Fibroblast of mammary gland (primary cell): ENCODE results near the gene TMEM19.

Source experiments
- DNase-seq: peaks from one replicate; pipeline ENCODE4 v3.0.0-alpha.2; 2010; ENCODE audit warnings: low read depth
- H3K4me3 ChIP-seq: 2 replicates; pipeline ENCODE4 v1.5.1; 2011; ENCODE audit warnings: low read depth, mild to moderate bottlenecking, low read length, moderate library complexity; ENCODE audit not compliant: control insufficient read depth
- TF ChIP-seq, protein P1 (sequence below): conservative IDR thresholded peaks from 2 replicates; pipeline ENCODE4 v1.5.1; 2011; ENCODE audit warnings: low read depth, low read length, inconsistent platforms; ENCODE audit not compliant: control insufficient read depth, insufficient read depth

The TMEM19 gene

DNA sequence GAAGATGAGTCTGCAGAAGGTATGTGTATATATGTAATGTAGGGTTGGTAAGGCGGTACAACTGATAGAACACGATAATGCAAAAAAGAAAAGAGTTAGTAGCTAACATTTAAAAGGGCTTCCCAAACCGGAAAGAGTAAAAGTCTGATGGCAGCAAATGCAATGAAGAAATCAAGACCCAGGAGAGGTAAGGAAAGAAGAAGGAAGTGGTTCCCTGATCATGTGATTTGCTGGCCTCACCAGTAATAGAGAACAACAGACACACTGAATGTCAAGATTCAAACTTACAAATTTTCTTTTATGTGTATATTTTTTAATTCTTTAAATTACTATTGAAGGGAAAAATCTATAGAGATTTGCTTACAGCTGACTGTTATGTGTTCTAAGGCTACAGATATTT lies 40.6 kb upstream of the TMEM19 start:
- DNase-seq: no peak
- TF ChIP-seq, protein P1, sequence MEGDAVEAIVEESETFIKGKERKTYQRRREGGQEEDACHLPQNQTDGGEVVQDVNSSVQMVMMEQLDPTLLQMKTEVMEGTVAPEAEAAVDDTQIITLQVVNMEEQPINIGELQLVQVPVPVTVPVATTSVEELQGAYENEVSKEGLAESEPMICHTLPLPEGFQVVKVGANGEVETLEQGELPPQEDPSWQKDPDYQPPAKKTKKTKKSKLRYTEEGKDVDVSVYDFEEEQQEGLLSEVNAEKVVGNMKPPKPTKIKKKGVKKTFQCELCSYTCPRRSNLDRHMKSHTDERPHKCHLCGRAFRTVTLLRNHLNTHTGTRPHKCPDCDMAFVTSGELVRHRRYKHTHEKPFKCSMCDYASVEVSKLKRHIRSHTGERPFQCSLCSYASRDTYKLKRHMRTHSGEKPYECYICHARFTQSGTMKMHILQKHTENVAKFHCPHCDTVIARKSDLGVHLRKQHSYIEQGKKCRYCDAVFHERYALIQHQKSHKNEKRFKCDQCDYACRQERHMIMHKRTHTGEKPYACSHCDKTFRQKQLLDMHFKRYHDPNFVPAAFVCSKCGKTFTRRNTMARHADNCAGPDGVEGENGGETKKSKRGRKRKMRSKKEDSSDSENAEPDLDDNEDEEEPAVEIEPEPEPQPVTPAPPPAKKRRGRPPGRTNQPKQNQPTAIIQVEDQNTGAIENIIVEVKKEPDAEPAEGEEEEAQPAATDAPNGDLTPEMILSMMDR: no peak
- H3K4me3 ChIP-seq: no peak overlapping the region

DNA sequence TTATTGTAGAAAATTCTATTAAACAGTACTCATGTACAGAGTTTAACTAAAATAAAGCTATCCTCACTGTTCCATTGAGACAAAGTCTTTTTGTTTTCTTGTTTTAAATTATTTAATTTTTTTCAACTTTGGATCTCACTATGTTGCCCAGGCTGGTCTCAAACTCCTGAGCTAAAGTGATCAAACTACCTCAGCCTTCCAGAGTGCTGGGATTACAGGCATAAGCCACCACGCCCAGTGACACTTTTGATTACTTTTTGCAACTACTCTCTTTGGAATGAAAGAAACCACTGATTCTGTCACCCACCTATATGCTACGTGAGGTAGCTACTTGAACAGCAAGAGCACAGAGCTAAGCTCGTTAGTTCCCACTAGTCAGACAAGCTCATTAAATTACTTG lies 39.4 kb upstream of the TMEM19 start:
- H3K4me3 ChIP-seq: no peak overlapping the region
- DNase-seq: no peak
- TF ChIP-seq, protein P1: no peak

DNA sequence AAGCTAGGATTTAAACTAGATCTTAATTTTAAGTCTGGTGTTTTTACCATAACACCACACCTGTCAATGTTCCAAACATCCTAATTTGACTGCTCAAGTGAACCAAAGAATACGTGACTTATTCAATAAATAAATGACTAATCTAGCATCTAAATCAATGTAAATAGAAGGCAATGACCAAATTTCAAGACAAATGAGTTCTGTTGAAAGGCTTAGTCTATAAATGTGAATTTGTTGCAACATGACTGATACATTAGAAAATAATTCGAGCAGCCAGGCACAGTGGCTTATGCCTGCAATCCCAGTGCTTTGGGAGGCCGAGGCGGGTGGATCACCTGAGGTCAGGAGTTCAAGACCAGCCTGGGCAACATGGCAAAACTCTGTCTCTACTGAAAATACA lies 37.3 kb upstream of the TMEM19 start:
- H3K4me3 ChIP-seq: no peak overlapping the region
- TF ChIP-seq, protein P1: no peak
- no peak for DNase-seq

DNA sequence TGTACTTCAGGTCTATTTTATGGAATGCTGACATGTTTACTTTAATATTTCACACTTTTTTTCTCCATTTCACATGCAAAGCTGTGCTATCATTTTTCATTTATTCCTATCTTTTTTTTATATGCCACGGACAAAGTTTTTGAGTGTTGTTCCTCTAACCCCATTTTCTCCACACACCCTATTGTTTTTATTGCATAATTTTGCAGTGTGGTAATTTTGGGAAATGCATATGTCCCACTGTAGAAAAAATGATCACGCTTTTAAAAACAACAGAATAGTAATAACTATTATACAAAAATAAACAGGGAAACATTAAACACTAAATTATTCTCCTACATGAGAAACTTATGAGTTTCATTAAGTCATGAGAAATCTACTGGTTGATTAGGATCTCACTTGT lies 36.5 kb upstream of the TMEM19 start:
- no peak overlapping the region for H3K4me3 ChIP-seq
- TF ChIP-seq, protein P1: no peak

DNA sequence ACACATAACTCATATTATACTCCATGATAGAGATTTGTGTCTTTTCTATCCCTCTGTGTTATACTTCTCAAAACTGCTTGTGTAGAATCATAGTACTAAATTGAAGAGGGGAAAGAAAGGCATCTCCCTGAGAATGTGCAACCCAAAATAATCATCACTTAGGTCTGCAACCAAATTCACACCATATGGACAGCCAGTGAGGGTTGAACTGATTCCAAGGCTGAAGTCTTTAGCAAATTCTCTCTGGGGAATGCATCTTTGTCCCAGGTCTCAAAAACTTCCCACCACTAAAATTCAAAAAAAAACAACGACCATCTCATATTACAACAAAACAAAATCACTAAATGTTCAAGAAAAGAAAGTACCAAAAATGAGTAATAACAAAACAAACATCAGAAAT lies 33.2 kb upstream of the TMEM19 start:
- H3K4me3 ChIP-seq: no peak overlapping the region
- TF ChIP-seq, protein P1: no peak
- peak; percentile 45 for DNase-seq

More for the DNA sequence above, 36.5 kb upstream of the TMEM19 start:
- no peak for DNase-seq

DNA sequence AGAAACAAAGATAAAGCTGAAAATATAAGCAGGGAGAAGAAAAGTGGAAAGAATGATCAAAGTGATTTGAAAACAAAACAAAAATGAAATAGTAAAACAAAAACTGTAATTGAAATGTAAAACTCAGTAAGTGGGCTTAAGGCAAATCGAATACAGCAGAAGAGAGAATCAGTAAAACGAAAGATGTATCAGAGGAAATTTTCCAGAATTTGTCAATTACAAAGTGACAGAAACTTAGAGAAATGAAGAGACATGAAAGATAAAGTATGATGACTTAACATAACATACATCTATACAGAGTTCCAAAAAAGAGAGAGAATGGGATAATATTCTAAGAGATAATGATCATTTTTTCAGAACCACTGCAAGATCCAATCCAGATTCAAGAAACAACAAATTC lies 32.7 kb upstream of the TMEM19 start:
- H3K4me3 ChIP-seq: no peak overlapping the region
- no peak for DNase-seq
- TF ChIP-seq, protein P1: no peak

DNA sequence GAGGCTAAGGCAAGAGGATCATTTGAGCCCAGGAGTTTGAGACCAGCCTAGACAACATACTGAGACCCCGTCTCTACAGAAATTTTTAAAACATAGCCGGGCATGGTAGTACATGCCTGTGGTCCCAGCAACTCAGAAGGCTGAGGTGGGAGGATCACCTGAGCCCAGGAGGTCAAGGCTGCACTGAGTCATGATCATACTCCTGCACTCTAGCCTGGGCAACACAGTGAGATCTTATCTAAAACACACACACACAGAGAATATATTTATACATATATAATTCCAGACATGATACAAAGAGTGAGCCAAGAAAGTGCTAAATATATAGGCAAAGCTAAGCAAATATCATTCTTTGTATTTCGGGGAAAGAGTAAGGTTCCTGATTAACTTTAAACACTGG lies 31.7 kb upstream of the TMEM19 start:
- no peak overlapping the region for H3K4me3 ChIP-seq
- TF ChIP-seq, protein P1: no peak
- DNase-seq: no peak
